GM19043 (cell line): ENCODE measurements around the gene ZFAND3.

Source experiments
- ATAC-seq: cut with Tn5 transposase; IDR thresholded peaks from one replicate; pipeline ENCODE4 v1.9.1; 2021; ENCODE audit warnings: low read depth; ENCODE audit not compliant: unreplicated experiment

ZFAND3 gene, protein sequence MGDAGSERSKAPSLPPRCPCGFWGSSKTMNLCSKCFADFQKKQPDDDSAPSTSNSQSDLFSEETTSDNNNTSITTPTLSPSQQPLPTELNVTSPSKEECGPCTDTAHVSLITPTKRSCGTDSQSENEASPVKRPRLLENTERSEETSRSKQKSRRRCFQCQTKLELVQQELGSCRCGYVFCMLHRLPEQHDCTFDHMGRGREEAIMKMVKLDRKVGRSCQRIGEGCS

GRCh38 chr6:37819177-37819801 is at the start of gene ZFAND3:
Gene ZFAND3, plus strand, starts transcription at chr6:37819727. Its CDS starts 219 bp downstream, at chr6:37819946.
- ATAC-seq, result peak; percentile 72

DNA sequence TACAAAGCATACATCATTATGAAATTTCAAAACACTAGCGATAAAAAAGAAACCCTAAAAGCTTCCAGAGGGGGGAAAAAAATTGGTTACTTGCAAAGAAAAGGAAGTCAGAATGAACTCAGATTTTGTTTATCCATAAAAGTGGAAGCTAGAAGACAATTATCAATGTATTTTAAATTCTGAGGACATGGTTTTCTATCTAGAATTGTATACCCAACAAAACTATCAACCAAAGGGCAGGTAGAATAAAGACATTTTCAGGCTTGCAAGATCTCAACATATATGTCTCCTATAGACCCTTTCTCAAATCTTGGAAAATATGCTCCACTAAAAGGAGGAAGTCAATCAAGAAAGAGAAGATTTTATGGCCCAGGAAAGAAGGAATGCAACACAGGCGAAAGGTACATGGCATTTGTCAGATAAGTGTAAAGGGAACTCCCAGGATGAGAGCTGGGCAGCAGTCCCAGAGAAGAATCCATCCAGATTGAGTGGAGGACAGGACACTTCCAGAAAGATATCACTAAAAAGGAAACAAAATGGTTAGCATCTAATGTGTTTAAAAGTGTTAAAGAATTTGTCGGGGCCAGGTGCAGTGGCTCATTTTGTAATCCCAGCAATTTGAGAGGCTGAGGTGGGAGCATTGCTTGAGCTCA is 45.4 kb upstream of the ZFAND3 start:
- no peak for ATAC-seq

DNA sequence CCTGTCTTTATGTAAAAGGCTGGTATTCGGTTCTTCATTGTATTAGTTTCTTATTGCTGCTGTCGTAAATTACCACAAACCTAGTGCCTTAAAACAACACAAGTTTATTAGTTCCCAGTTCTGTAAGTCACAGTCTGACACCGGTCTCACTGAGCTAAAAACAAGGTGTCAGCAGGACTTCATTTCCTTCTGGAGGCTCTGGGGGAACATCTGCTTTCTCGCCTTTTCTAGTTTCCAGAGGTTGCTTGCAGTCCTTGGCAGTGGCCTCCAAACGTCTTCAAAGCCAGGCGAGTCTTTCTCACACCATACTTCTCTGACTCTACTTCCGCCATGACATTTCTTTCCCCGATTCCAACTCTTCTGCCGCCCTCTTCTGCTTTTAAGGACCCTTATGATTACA is 43.0 kb upstream of the ZFAND3 start:
- no peak for ATAC-seq

GRCh38 chr6:37777272-37777834 is 42.2 kb upstream of the ZFAND3 start:
- no peak for ATAC-seq

- ATAC-seq, result no peak
These were observed 40.3 kb upstream of the ZFAND3 start for GRCh38 chr6:37779111-37779800.

- ATAC-seq, result no peak
These were observed 39.5 kb upstream of the ZFAND3 start for GRCh38 chr6:37779902-37780628.

DNA sequence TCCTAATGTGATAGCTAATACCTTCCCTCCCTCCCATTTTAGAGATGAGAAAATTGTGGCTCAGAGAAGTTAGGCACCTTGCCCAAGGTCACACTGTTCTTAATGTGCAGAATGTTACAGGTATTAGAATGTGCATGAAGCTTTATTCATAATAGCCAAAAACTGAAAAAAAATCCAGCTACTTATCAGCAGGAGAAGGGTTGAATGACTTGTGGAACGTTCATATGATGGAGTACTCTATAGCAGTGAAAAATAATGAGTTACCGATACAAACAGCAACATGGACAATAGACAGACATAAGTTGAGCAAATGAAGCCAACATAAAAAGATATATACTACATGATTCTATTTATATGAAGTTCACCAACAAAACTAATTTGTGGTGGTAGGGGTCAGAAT is 37.7 kb upstream of the ZFAND3 start:
- no peak for ATAC-seq

DNA sequence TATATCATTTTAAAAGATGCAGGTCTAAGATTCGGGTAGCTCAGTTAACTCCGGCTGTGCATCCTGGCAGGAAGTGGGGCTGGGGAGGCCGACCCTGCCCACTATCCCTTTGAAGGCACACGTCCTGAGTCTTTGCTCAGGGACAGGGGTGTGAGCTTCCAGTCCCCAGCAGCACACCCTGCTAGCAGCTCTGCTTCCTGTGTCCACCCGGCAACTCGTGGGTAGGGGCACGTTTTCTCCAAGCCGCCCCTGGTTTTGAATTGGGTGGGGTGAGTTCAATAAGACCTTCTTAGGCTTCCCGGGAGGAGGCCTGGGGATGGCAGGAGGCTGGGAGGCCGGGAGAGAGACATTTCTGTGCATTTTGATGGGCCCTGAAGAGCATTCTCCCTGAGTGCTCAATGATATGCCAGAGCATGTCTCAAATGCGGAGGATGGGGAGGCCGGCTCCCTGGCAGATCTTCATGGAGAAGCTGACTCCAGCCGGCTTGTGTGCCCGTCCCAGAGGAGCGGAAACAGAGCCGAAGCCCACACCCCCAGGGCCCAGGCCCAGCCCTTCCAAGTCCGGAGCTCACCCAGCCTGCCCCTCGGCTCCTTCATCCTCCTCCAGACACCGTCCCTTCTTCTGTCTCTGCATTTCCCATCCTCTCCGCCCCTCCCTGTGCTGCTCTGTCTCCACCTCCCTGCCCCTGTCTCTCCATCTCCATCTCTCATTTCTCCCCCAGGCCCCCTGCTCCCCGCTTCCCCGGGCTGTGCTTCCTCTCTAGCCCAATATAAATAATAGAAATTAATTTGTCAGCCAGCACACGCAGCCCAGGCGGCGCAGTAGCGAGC is 36.3 kb upstream of the ZFAND3 start:
- ATAC-seq, result no peak

GRCh38 chr6:37783856-37784584 is 35.5 kb upstream of the ZFAND3 start:
- no peak for ATAC-seq

GRCh38 chr6:37784585-37784967 is 35.0 kb upstream of the ZFAND3 start:
- no peak for ATAC-seq

DNA sequence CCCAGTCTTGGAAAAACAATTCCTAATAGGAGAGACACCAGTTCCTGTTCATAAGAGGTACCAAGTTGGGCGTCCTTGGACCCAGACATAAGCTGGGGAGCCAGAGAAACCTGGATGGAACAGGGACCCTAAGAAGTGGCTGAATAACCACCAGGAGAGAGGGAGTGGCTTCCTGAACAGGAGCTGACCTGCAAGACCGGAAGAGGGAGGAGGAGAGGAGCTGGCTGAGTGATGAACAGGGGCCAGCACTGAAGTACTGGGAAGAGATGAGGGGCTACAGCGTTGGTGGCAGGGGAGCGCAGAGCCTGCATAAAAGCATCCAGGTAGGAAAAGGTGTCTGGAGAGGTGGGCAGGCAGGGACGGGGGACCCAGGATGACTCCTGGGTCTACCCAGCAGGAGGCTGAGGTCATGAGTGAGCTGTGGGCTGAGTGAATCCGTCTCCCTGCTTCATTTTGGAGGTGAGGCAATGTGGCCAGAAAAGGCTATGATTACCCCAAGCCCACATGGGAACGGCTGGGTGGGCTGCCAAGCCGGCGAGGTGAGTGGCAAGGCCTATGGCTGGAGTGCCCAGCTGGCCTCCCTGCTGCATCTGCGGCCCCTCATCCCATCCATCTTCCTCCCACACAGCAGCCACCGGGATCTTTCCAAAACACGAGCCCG is 34.4 kb upstream of the ZFAND3 start:
- no peak for ATAC-seq

GRCh38 chr6:37785663-37786270 is 33.8 kb upstream of the ZFAND3 start:
- ATAC-seq, result no peak

DNA sequence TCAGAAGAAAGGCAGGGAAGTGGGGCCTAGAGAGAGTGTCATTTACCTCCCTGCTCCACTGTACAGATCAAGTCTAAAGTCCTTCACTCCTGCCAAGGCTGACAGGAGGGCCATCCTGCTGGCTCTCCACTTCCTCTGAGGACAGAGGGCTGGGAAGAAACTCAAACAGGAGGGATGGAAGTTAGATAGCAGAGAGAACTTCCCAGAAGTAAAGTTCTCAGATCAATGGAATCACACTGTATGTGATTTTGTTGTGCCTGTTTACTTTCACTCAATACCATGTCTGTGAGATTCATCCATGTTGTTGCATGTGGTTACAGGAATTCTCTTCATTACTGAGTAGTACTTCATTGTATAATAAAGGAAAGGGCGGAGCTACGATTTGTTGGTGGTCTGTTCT is 32.3 kb upstream of the ZFAND3 start:
- no peak for ATAC-seq

DNA sequence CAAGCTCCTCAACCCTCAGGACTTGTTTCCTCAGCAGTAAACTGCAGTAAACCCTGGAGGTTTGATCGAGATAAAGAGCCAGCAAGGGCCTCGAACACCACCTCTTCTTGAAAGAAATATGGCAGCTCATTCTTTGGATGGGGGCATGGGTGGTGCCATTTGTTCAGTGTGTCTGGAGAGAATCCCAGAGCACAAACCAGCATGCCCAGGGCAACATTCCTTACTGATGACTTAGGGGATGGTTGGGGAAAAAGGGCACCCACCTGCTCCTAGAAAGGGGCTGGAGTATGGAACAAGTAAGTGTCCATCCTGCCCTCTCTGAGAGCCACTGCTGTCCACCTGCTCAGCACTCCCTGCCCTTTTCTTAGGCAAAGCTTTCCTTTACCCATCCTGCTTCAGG is 31.3 kb upstream of the ZFAND3 start:
- ATAC-seq, result no peak

DNA sequence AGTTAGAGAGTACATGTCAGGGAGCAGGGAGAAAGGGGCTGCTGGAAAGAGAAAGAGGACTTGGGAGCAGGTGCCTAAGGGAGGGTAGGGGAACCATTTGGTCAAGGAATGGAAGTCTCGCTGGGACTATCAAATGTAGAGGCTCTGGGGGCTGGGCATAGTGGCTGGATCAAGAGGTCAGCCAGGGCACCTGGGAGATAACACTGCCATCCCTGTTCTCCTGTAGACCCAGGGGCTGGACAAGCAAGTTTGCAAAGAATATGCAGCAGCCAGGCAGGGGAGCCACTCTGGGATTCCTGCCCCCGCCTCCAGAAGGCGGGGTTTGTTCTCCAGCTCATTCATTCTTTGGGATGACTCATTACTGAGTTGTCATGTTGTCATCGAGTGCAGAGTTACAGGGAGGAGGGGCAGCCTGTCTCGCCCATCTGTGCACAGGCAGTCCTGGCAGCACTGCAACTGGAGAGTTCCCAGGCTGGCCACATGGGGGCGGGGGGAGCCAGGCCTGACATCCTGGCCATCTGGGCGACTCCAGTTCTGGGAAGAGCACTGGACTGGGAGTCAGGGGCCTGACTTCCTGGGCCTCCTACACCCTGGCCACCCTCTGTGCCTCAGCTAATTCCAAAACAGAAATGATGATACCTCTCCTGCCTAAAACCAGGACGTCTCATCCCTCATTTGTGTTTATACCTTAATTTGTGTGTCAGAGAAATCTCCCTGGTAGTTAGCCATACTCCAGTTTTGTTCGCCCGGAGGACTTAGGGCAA is 28.2 kb upstream of the ZFAND3 start:
- ATAC-seq, result peak; percentile 95

DNA sequence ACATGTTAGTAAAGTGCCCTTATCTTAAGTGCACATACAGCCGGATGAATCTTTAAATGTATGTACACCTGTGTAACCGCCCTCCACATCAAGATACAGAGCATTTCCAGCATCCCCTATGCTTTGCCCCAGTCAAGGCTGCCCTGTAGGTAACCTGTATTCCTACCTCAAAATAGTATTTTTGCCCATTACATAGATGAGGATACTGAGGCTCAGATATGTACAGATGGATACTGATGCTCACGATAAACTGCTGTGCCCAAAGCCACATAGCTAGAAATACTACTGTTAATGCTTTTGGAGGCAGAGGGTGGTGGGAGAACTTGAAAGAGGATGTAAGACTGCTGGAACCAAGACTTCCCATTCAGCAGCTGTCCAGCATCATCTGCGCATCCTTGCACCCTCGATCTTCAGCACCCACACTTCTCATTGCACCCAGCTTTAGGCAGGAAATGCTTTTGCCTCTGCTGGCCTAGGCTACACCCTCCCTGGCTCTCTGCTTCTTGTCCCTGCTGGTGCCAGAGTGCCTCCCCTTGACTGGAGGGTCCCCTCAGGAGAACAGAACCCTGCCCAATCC is 27.0 kb upstream of the ZFAND3 start:
- no peak for ATAC-seq

DNA sequence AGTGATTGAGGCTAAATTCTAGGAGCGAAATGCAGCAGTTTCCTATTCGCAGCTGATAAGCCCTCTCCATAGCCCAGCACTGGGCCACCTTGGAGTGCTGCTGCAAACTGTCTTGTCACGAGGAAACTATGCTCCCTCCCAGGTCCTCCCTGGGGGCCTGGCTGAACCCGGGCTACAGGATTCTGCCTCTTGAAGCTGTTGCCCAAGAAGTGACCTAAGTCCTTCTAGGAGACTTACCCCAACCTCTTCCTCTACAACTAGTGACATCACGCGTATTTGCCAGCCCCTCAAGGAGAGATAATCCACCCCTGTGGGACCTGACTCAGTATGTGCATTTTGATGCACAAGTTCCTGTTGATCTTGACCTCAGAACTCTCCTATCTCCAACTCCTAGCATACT is 26.5 kb upstream of the ZFAND3 start:
- ATAC-seq, result no peak
